ENCODE data around the gene NNMT.

The NNMT gene

GRCh38 chr11:114265122-114265878, 30.9 kb upstream of the NNMT start:
- TF ChIP-seq EP300 (IDR thresholded peaks at IDR 0.05; ENCODE audit: borderline replicate concordance) (no peak), TCF12 (IDR thresholded peaks at IDR 0.05; ENCODE audit: low read depth) (no peak), REST (IDR thresholded peaks at IDR 0.05; ENCODE audit: low read depth) (no peak), RAD21 (IDR thresholded peaks at IDR 0.05; ENCODE audit: low read depth) (no peak), USF1 (IDR thresholded peaks at IDR 0.05) (no peak), TEAD4 (IDR thresholded peaks at IDR 0.05) (no peak)

- TF ChIP-seq EGR1 (IDR thresholded peaks at IDR 0.05) (no peak), EP300 (IDR thresholded peaks at IDR 0.05; ENCODE audit: borderline replicate concordance) (no peak), CEBPB (IDR thresholded peaks at IDR 0.05) (no peak), FOXM1 (IDR thresholded peaks at IDR 0.05; ENCODE audit: borderline replicate concordance, low read depth) (no peak), USF1 (IDR thresholded peaks at IDR 0.05) (no peak), ZBTB7A (IDR thresholded peaks at IDR 0.05; ENCODE audit: low read depth) (no peak), RAD21 (IDR thresholded peaks at IDR 0.05; ENCODE audit: low read depth) (no peak), TAF1 (IDR thresholded peaks at IDR 0.05; ENCODE audit: low read depth) (no peak), MAX (IDR thresholded peaks at IDR 0.05) (no peak), TCF12 (IDR thresholded peaks at IDR 0.05; ENCODE audit: low read depth) (no peak), CREB1 (IDR thresholded peaks at IDR 0.05; ENCODE audit: low read depth) (no peak), NFIC (IDR thresholded peaks at IDR 0.05) (no peak)
Measured at GRCh38 chr11:114269498-114269897, 26.7 kb upstream of the NNMT start.

- no peak for TF ChIP-seq TCF12 (IDR thresholded peaks at IDR 0.05; ENCODE audit: low read depth)
Measured at GRCh38 chr11:114270531-114271270, 25.5 kb upstream of the NNMT start.

- no peak for TF ChIP-seq YY1 (IDR thresholded peaks at IDR 0.05; ENCODE audit: low read depth)
Measured at GRCh38 chr11:114271316-114271715, 24.9 kb upstream of the NNMT start.

- TF ChIP-seq TEAD4 (IDR thresholded peaks at IDR 0.05) (no peak), YY1 (IDR thresholded peaks at IDR 0.05; ENCODE audit: low read depth) (no peak), ZBTB7A (IDR thresholded peaks at IDR 0.05; ENCODE audit: low read depth) (no peak), MAX (IDR thresholded peaks at IDR 0.05) (no peak), NFIC (IDR thresholded peaks at IDR 0.05) (no peak), CREB1 (IDR thresholded peaks at IDR 0.05; ENCODE audit: low read depth) (no peak), CEBPB (IDR thresholded peaks at IDR 0.05) (no peak), FOXM1 (IDR thresholded peaks at IDR 0.05; ENCODE audit: borderline replicate concordance, low read depth) (no peak), REST (IDR thresholded peaks at IDR 0.05; ENCODE audit: low read depth) (no peak), TCF12 (IDR thresholded peaks at IDR 0.05; ENCODE audit: low read depth) (no peak), RAD21 (IDR thresholded peaks at IDR 0.05; ENCODE audit: low read depth) (no peak), USF1 (IDR thresholded peaks at IDR 0.05) (no peak), EGR1 (IDR thresholded peaks at IDR 0.05) (no peak), EP300 (IDR thresholded peaks at IDR 0.05; ENCODE audit: borderline replicate concordance) (no peak), TAF1 (IDR thresholded peaks at IDR 0.05; ENCODE audit: low read depth) (no peak)
Measured at GRCh38 chr11:114272311-114272710, 23.9 kb upstream of the NNMT start.

GRCh38 chr11:114273071-114273470, 23.1 kb upstream of the NNMT start:
- TF ChIP-seq FOXM1 (IDR thresholded peaks at IDR 0.05; ENCODE audit: borderline replicate concordance, low read depth): no peak
- no peak for TF ChIP-seq TCF12 (IDR thresholded peaks at IDR 0.05; ENCODE audit: low read depth)
